SW480 (cell line): ENCODE measurements around the gene IFNA13.

ENCODE experiments used
- DNase-seq: peaks from one replicate; pipeline ENCODE4 v3.0.0-alpha.2; 2016; ENCODE audit warnings: low spot score

The IFNA13 gene

DNA sequence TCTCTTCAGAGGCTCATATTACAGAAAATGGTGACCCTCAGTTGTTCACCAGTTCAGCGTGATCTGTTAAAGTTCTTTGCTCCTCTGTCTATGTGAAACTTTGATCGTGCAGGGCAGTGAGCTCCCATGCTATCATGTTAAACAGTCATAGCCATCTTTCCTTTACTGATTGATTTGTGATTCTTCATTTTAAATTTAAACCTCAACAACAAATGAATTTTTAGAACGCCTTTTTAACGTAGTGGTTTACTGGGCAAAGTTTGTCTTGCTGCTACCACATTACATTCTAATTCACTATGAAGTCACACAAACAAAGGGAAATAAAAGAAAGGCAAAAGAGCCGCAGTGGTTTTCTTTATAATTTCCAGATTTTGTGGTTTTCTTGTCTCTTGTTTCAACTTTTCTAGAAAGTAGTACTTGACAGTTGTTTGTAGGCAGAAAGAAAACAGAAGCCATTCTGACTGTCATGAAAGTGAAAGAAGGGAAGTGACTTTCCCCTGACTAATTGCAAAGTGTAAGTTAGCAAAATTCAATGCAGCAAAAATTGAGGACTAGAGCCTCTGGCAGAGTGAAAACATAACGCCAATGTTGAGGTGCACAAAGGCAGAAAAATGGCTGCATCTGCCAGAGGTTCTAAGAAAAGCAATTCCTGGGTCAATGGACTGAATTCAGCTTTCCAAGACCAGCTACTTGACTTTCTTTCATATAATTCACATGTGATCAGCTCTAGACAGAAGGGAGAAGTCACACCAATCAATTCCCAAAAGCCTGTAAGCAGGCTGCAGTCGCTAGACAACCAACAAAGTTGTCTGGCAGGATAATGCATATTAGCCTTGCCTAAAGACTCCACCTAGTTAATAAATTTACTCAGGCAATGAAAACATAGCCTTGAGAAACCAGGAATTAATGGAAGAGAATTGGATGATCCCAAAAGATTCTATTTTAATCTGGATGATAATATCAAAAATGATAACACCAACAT lies 10.1 kb downstream of the IFNA13 start:
- no peak for DNase-seq

DNA sequence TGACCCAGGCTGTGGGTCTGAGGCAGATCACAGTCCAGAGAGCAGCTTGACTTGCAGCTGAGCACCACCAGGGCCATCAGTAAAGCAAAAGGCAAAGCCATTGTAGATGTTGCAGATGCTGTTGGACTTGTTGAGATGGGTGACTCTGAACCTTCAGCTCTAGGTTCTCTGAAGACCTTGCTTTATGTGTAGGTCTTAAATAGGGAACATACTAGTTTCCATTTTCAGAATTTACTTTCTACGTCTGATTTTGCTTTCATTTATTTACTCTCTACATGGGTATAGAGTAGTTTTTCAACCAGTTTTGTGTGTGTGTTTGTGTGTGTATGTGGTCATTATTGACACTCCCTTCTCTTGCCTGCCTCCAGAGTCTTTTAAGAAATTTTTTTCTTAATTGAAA lies 17.1 kb downstream of the IFNA13 start, which contains the start of gene IFNA6:
TSS of gene IFNA6 (minus strand) at position 101 of the 400 bp plus-strand sequence. CDS start at position 101, 0 bp downstream.
- no peak for DNase-seq

DNA sequence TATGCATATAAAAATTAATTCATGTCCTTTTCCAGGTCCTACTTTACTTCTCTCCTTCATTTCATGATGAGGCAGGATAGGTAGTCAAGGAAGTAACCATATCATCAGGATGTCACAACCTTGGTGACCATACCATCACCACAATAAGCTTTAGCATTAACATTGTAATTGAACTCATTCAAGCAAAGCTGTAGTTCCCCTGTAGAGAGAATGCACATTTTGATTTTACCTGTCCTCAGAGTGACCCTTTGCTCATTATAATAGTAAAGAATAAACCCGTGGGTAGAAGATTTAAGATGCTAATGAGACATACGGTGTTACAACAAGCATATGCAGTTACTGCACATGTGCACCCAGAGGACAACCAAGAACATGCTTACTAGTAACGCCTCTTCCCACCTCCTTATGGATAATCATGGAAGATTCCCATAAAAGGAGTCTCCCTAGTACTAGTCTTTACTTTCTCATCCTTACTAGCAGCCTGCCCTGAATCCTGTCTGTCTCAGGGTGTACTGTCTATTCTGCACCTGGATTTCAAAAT lies 19.4 kb downstream of the IFNA13 start:
- DNase-seq = no peak

DNA sequence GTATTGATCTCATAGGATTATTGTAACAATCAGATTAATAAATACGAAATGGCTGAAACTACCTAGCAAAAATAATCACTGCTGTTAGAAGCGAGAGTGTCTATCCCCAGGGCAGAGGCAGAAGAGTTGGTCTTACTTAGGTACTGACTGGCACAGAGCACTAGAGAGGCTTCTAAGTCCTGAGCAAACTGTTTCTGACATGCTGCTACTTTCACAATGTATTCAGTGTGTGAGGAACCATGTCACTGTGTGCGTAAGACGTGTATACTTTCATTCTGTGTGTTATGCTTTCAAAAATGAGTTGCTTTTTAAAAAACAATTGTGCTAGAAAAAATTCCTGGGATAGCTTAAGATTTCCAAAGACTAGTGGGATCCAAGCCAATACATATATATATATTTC lies 27.1 kb downstream of the IFNA13 start:
- no peak for DNase-seq

DNA sequence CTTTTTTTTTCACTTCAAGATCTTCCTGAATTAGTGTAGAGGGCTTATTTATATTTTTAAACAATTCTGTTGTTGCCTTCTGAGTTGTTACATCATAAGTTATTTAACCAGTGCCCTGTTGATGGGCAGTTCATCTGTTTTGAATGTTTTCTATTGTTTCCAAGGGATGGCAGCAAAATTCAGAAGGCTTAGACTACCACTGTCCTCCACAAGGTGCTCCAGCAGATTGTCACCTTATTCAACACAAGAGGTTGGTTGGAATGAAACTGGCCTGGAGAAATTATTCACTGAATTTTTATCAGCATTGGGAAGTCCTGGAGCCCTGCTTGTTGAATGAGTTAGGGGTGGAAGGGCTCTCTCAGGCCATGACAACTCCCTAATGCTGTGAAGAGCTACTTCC lies 31.4 kb downstream of the IFNA13 start:
- DNase-seq = no peak

DNA sequence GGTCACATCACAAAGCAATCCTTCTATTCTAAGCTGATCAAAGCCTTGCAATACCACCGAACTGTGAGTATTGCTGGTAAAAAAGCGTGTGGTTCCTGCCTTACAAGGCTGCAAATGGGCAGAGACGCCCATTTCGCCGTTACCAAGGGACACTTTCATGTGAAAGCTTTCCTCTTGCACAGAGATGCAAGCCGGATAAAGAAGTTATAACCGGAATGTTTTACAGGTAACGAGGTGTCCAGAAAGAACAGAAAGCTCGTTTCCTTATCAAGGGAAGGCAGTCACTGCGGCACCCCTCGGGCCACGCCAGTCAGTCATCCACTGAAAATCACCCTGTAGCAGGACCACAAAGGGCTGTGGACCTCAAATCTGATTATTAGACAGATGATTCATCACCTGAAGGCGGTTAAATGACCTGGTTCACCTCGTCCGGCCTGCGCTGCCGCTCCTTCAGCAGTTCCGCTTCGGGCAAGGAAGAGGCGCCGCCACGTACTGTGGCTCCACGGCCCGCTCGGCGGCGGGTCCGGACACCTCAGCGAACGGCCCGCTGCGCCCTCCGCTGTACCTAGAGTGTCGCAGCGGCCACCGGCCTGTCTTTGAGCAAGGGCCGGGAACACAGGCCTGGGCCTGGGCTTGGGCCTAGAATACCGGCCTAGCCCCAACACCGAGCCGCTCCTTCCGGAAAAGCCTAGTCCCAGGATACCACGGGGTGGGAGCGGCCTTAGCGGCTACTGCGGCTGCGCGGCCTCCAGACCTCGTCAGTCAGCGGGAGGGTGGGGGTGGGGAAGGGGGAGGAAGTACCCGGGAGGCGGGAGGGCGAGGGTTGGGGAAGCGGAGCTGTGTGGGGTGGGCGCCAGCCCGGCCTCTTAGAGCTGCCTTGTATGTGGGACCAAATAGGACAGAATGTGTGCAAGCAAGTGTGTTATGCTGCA lies 32.9 kb downstream of the IFNA13 start, which contains the start of gene KLHL9:
TSS of gene KLHL9 (minus strand) at position 704 of the 932 bp plus-strand sequence. CDS start at position 159, 545 bp downstream.
- DNase-seq = peak; percentile 91

DNA sequence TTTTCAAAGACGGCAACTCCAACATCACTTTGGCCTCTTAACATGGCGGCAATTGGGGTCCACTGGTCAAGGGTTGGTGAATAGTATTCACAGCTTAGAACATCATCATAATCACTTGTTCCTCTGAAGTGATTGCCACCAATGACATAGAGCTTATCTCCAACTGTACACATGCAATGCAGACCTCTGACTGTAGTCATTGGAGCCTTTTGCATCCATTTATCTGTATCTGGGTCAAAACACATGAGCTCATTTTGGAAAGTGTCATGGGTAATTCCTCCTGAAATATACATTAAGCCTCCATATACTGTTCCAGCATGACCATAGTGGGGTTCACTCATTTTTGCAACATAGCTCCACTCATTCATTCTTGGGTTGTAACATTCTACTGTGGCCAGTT lies 34.6 kb downstream of the IFNA13 start:
- no peak for DNase-seq

DNA sequence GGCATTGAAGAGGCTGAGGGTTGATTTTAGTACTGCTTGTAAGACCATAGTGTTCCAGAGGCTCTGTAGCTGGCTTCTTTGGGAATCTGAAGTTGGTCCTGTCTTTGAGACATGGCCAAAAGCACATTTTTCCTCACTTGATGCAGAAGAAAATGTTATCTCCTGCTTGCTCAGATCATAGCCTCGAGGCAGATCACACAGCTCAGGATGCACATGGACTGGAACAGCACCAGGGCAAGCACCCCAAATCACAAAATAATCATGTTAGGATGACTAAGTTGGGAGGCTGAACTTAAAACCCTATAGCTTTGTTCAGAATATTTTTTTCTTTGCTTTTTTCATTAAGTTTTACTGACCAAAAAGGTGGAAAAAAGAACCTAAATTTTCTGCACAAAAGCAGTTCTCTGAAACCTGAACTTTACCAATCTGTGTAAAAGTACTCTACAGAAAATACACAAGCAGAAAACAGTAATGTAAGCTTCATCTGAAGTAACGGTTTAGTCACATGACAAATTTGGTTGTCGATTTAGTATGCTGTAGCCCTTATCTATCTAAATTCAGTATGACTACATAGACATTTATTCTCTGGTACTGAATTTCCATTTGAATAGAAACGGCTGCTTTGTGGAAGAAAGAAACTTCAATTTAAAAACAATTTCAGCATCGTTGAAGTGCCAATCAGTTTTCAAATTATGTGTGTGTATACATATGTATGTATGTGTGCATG lies 36.0 kb downstream of the IFNA13 start:
- no peak for DNase-seq

DNA sequence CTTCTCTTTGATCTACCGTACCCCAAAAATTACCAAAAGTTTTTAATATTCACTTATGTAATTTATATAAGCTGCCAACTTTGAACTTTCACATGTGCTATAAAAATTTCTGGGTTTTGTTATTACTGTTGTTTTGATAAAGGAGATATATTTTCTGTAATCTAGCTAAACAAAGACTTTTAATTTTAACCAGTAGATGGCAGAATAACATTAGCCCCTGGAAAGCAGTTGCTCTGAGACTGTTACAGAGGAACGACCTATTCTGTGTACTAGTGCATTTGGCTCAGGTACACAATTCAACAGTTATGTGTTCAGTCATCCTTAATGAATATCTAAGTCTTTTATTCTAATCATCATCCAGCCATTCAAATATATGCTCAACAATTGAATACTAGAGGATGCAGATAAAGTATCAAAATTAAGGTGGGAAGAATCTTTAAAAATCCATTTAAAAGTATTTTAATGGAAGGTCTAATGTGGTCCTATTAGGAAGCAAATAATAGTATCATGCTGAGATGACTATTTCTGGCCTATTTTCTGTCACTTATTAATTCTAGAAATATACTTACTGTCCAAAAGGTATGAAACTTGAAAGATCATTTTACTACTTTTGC lies 41.2 kb downstream of the IFNA13 start:
- peak; percentile 60 for DNase-seq

DNA sequence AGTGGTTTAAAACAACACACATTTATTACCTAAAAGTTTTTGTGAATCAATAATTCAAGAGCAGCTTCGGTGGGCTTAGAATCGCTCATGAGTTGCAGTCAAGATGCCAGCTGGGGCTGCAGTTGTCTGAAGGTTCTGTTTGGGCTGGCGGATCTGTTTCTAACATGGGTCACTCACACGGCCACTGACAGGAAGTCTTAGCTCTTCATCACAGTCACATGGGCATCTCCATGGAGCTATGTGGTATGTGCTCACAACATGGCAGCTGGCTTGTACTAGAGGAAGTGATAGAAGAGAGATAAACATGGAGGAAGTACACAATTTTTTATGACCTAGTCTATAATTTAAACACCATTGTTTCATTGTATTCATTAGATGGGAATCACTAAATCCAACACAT lies 43.8 kb downstream of the IFNA13 start:
- no peak for DNase-seq

DNA sequence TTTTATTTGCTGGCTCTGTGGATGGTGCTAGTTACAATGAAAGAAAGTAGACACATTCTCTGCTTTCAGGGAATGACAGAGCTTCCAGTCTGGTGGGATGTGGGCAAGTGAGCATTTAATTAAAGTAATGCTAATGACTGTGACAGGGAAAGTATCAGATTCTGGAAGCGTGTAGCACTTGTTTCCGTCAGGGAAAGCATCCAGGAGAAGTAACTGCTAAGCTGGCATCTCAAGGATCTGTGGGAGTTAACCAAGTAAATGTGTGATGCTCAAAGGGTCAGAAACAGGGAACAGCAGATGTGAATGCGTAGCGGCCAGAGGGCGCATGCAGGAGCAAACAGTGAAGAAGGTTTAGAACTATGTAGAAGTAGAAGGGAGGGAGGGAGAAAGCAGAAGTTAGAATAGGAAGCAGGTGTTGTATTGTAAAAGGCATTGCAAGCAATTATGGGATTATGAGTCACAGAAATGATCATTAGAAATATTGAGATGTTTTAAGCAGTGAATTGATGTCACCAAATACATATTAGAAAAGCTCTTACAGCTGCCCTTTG lies 44.9 kb downstream of the IFNA13 start:
- DNase-seq = no peak

DNA sequence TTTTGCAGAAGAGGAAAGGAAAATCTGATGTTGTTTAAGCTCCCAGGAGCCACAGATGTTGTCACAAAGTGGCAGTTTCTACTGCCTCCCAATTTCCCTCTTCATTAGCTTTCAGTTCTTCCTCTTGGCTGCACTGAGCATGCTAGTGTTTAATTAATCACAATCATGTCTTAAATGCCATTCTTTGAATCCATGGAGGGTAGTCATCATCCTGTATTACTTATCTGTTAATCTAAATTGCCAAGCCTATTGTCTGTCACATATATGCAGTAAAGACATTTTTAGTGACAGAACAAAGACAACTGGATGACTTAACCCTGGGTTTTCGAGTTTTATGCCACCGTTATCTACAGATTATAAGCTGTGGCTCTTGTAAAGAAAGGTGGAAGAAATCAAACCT lies 47.4 kb downstream of the IFNA13 start:
- DNase-seq = no peak

DNA sequence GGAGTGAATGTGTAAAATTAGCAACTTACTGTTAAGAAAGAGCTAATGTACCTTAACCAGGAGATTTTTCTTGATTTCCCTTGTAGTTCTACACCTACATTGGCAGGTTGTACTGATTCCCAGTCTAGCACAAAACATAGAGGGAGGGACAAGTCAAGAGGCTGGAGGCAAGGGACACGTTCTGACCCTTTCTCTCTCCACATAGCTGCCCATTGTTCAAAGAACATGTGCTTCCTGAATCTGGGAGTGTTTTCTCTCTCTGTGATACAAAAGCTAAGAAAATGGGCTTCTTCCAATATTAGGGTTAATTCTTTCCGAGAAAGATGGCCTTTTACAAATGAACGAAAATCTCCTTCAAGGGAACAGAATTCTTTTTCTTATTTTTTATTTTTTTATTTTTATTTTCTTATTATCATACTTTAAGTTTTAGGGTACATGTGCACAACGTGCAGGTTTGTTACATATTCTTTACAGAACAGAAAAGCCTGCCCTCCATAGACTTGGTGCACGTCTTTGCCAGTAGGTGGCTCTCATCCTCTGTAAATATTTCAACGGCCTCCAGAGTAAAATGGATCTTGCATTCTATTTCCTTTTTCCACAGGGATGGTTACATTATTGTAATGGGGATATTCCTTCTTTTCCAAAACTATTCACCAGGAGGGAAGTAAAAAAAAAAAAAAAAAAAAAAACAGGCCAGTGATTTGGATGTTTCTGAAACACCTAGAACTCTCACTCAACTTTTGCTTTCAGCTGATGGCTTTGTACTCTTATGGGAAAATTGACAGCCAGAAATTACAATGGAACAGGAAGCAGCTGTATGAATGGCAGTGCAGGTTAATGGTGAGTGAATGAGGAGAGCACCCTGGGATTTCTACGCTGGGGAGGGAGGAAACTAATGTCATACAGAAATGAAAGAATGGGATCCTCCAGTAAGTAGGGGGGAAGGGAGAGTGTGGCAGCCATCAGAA lies 49.6 kb downstream of the IFNA13 start:
- DNase-seq = peak; percentile 56
